ENCODE results near the gene PTGES2. TPM values are rescaled to one million over a fixed set of nuclear protein-coding genes. Genes with fewer than 3 reads are reported as not detected.
A peak's percentile ranks its signal among the peaks of the same experiment; 100 is the strongest.
"Not testable (repeated sequence)": the region's sequence is repeated elsewhere in the genome, so short reads cannot be mapped to it uniquely, and the experiment has no call there.

PTGES2 gene
- total RNA-seq, 2 donors from 2014 or later, result 73.5 to 84.5 TPM

GRCh38 chr9:128129976-128130590 lies 2.6 kb upstream of the PTGES2 start:
- not testable (repeated sequence) for H3K4me3 ChIP-seq (ENCODE audit: low read length); H3K36me3 Mint-ChIP-seq (ENCODE audit: low read depth); H3K27ac ChIP-seq (ENCODE audit: low read depth, low read length); H3K9me3 ChIP-seq (ENCODE audit: control insufficient read depth, low read length); DNase-seq; H3K36me3 ChIP-seq (ENCODE audit: control insufficient read depth, insufficient read depth, low read length); H3K9ac ChIP-seq (ENCODE audit: extremely low read depth, low read length, poor library complexity, severe bottlenecking); H3K4me1 ChIP-seq (ENCODE audit: control insufficient read depth, insufficient read depth, low read length); H3K27ac Mint-ChIP-seq
- TF ChIP-seq, protein P1, sequence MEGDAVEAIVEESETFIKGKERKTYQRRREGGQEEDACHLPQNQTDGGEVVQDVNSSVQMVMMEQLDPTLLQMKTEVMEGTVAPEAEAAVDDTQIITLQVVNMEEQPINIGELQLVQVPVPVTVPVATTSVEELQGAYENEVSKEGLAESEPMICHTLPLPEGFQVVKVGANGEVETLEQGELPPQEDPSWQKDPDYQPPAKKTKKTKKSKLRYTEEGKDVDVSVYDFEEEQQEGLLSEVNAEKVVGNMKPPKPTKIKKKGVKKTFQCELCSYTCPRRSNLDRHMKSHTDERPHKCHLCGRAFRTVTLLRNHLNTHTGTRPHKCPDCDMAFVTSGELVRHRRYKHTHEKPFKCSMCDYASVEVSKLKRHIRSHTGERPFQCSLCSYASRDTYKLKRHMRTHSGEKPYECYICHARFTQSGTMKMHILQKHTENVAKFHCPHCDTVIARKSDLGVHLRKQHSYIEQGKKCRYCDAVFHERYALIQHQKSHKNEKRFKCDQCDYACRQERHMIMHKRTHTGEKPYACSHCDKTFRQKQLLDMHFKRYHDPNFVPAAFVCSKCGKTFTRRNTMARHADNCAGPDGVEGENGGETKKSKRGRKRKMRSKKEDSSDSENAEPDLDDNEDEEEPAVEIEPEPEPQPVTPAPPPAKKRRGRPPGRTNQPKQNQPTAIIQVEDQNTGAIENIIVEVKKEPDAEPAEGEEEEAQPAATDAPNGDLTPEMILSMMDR (conservative IDR thresholded peaks at IDR 0.05), result peak; percentile 68
- peaks cover 11% of the 10 kb centered on the region for H3K27me3 ChIP-seq (ENCODE audit: control insufficient read depth, insufficient read depth, low read length, poor library complexity, severe bottlenecking)
- peak overlapping the region; percentile 91 for H3K4me3 Mint-ChIP-seq
- peaks cover 47% of the 10 kb centered on the region for H3K27me3 Mint-ChIP-seq (ENCODE audit: insufficient read depth)
- WGBS, 2 experiments (ENCODE audit: insufficient coverage in 1 of 2, insufficient read length in 1 of 2), result 12 to 22% methylated on average over 3 to 8 of the region's 12 CpGs
- H3K4me1 Mint-ChIP-seq, result peaks cover 13% of the 10 kb centered on the region
- H3K9me3 Mint-ChIP-seq, result peaks cover 14% of the 10 kb centered on the region

GRCh38 chr9:128128836-128129590 lies 1.5 kb upstream of the PTGES2 start:
- Histone ChIP-seq H3K9me3 (ENCODE audit: control insufficient read depth, low read length) (peaks cover 9% of the 10 kb centered on the region), H3K27ac (ENCODE audit: low read depth, low read length) (no peak overlapping the region), H3K27me3 (ENCODE audit: control insufficient read depth, insufficient read depth, low read length, poor library complexity, severe bottlenecking) (peaks cover 10% of the 10 kb centered on the region), H3K36me3 (ENCODE audit: control insufficient read depth, insufficient read depth, low read length) (peaks cover 8% of the 10 kb centered on the region), H3K4me3 (ENCODE audit: low read length) (peak overlapping the region; percentile 95), H3K4me1 (ENCODE audit: control insufficient read depth, insufficient read depth, low read length) (no peaks in the 10 kb centered on the region), H3K9ac (ENCODE audit: extremely low read depth, low read length, poor library complexity, severe bottlenecking) (peak overlapping the region; percentile 89)
- TF ChIP-seq, protein P1 (conservative IDR thresholded peaks at IDR 0.05), result no peak
- Mint-ChIP-seq H3K27ac (no peak overlapping the region), H3K27me3 (ENCODE audit: insufficient read depth) (peaks cover 40% of the 10 kb centered on the region), H3K4me3 (peak overlapping the region; percentile 91), H3K9me3 (peaks cover 14% of the 10 kb centered on the region), H3K4me1 (peaks cover 13% of the 10 kb centered on the region), H3K36me3 (ENCODE audit: low read depth) (peaks cover 10% of the 10 kb centered on the region)
- WGBS, 2 experiments (ENCODE audit: insufficient coverage in 1 of 2, insufficient read length in 1 of 2), result 72 to 74% methylated on average over 21 to 28 of the region's 29 CpGs
- no peak for DNase-seq

GRCh38 chr9:128127990-128128835 lies 684 bp upstream of the PTGES2 start:
- TF ChIP-seq, protein P1 (conservative IDR thresholded peaks at IDR 0.05), result no peak
- Mint-ChIP-seq H3K27me3 (ENCODE audit: insufficient read depth) (peaks cover 33% of the 10 kb centered on the region), H3K27ac (peak overlapping the region; percentile 99), H3K36me3 (ENCODE audit: low read depth) (peaks cover 17% of the 10 kb centered on the region), H3K4me3 (peak overlapping the region; percentile 91), H3K9me3 (peaks cover 14% of the 10 kb centered on the region), H3K4me1 (peaks cover 13% of the 10 kb centered on the region)
- 1 to 2% methylated on average over 38 to 81 of the region's 82 CpGs for whole genome bisulfite sequencing, 2 experiments (ENCODE audit: insufficient coverage in 1 of 2, insufficient read length in 1 of 2)
- peak overlapping the region; percentile 90 for H3K27ac ChIP-seq (ENCODE audit: low read depth, low read length)
- peak; percentile 94 for DNase-seq
- H3K36me3 ChIP-seq (ENCODE audit: control insufficient read depth, insufficient read depth, low read length), result peaks cover 10% of the 10 kb centered on the region
- peaks cover 4% of the 10 kb centered on the region for H3K27me3 ChIP-seq (ENCODE audit: control insufficient read depth, insufficient read depth, low read length, poor library complexity, severe bottlenecking)
- H3K4me1 ChIP-seq (ENCODE audit: control insufficient read depth, insufficient read depth, low read length), result no peaks in the 10 kb centered on the region
- H3K9ac ChIP-seq (ENCODE audit: extremely low read depth, low read length, poor library complexity, severe bottlenecking), result peak overlapping the region; percentile 89
- peaks cover under 1% of the 10 kb centered on the region for H3K9me3 ChIP-seq (ENCODE audit: control insufficient read depth, low read length)
- peak overlapping the region; percentile 95 for H3K4me3 ChIP-seq (ENCODE audit: low read length)

Measured in endodermal cell (in vitro differentiated cells).